NCI-H1092 treated with DMSO at 0.1 percent for 48 hours (cell line): ENCODE measurements around the gene SPOP.
A peak's percentile ranks its signal among the peaks of the same experiment; 100 is the strongest.
"Not testable (repeated sequence)": the region's sequence is repeated elsewhere in the genome, so short reads cannot be mapped to it uniquely, and the experiment has no call there.

ENCODE experiments used
- DNase-seq: peaks from one replicate; lab custom pipeline; 2025; lab: John Stamatoyannopoulos, UW

The SPOP gene

DNA sequence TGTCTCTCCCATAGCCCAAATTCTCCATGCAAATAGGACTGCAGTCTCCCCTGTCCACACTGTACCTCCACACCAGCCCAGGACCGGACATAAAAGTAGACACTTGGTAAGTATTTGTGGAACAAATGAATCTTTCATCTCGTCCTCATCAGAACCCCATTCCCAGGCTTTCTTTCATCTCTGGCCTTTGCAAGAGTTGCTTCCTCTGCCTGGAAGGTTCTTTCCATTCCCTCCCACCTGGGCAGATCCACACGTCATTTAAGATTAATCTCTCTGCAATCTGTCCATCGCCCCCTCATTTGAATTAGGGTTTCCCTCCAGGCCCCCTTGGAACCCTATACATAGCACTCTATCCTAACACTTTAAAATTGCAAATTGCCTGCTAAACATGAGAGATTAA, 106.1 kb downstream of the SPOP start:
- DNase-seq = no peak

DNA sequence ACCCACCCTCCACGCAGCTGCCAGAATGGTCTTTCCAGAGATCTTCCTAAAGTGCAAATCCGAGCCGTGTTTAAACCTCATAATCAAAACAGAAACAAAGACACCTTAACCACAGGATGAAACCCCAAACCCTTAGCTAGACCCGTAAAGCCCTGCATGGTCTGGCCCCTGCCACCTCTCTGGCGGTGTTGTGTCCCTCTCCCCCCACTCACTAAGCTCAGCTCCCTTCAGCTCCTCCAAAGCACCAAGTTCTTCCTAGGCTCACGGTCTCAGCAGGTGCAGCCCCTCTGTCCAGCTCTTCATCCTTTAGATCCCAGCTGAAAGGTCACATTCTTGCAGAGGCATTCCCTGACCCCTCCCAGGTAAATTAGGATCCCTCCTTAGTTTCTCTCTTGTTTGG, 106.6 kb downstream of the SPOP start:
- DNase-seq = no peak

DNA sequence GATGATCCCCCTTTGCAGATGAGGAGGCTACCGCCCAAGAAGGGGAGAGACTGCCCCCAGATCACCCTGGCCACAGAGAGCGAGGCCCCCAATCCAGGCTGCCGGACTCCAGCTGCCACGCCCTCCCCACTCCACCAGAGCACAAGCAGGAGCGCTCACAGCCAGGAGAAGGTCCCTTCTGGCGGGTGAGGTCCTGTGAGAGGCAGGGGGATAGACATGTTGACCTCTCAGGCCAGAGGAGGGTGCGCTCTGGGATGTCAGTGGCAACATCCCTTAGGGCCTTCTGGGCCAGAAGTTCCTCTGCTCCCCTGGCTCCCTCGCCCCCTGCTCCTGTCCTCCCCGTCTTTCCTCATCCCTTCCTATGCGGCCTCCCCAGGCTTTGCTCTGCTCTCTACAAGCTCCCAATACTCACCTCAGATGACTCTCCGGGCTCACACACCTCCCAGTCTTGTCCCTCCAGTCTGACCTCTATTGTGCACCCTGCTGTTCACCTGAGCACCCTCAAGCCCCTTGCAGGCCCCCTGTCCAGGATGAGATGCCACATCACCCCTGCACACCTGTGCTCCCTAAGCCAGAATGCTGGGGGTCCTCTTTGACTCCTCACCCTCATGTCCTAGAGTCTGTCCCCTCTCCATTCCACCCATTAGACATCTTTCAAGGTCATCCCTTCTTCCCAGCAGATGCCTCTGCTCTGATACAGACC, 107.2 kb downstream of the SPOP start:
- no peak for DNase-seq

DNA sequence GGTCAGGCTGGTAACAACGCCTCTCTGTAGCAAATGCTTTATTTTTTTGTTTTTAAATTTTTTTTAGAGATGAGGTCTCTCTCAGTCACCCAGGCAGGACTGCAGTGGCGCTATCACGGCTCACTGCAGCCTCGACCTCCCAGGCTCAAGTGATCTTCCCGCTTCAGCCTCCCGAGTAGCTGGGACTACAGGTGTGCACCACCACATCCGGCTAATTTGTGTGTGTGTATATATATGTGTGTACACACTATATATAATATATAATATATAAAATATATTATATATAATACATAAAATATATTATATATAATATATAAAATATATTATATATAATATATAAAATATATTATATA, 109.2 kb downstream of the SPOP start:
- DNase-seq = peak; percentile 16

DNA sequence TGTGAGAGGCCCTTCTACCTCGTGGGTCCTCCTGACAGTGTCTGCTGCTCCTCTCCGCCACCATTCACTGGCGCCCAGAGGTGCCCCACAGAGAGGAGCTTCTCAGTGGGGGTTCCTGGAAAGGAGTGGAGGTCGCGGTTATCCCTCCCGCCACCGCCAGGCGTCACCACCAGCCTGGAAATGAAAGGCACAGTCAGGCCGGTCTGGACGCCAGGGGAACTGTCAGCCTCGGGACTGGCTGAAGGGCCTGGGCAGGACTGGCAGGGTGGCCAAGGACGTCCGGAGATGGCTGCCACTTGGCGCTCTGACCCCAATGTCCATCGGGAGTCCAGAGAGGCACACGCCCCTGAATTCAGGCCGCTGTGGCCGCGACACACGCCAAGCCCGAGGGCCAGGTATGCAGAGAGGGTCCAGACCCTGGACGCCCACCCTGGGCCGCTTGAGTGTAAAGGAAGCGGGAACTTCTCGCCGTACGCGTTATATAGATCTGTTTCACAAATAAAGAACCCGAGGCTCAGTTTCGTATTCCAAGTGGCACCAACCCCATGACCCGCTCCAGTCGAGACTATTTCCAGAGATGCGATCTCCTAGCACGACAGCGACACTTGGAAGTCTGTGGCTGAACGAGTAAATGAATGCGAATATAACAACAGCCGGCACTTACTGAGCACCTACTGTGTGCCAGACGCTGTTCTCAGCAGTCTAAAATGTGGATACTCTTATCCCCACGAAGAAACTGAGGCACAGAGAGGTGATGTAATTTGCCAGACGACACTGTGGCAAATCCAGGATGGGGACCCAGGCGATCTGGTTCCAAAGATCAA, 109.8 kb downstream of the SPOP start:
- peak; percentile 43 for DNase-seq

DNA sequence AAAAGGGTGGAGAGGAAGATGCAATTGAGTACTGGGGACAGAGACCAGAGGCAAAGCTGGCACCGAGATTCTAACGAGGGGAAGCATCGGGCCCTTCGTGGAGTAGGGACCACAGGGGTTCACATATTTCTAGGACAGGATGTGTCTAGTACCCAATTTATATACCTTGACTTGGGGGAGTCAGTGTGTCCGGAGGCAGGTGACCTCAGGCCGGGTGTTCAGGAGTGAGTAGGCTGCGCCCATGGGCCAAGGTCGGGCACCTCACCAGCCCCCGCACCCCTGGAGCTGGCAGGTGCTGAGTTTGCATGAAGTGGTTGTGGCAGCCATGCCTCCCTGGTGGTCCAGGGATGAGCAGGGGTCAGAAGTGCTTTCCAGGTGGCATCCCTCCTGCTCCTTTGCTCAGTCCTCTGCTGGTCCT, 110.8 kb downstream of the SPOP start:
- no peak for DNase-seq

DNA sequence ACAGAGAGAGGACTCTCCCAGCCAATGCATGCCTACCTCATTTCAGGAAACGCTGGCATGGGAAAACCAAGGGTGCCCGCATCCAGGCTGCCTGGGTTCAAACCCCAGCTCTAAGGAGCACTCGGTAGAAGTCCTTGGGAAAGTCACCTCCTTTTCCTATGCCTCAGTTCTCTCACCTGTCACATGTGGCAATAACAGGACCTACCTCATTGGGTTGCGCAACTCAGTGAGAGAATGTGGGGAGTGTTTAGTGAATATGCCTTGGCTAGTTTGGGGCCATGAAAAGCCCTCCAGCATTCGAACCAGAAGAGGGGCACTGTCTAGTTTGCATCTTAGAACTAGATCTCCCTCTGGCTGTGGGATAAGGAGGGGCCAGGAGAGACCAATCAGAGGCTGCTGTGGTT, 111.2 kb downstream of the SPOP start:
- no peak for DNase-seq

DNA sequence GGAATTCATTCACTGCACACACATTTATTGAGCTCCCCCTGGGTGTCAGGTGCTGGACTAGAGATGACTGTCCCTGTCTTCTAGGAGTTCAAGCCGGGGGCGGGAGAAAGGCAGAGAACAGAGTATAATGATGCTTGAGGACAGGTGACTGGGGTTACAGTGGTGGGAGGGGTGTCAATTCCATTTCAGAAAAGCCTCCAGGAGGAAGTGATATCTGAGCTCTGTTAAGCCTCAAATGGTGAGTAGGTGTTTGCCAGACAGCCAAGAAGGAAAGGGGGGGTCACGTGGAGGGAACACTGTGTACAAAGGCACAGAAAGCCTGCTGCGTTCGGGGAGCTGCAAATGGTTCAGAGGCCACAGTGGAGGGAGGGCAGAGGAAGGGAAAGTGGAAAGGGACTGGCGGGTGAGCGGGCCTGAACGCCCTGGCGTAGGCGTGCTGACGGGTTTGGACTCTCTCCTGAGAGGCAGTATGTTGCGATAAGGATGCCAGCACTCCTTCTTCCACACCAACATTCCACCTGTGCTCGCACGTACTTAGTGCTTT, 111.9 kb downstream of the SPOP start:
- DNase-seq = peak; percentile 32

DNA sequence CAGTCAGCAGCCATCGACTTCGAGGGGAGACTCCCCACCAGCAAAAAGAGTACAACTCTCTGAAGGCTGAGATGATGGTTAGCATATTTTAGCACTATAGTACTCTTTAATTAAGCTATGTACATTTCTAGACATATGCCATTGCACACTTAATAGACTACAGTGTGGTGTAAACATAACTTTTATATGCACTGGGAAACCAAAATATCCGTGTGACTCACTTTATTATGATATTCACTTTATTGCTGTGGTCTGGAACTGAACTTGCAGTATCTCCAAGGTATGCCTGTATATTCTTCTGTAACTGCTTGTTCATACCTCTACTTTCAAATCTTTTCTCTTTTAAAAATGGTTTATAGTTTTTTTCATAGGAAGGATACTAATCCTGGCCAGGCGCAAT, 113.3 kb downstream of the SPOP start:
- DNase-seq = no peak

DNA sequence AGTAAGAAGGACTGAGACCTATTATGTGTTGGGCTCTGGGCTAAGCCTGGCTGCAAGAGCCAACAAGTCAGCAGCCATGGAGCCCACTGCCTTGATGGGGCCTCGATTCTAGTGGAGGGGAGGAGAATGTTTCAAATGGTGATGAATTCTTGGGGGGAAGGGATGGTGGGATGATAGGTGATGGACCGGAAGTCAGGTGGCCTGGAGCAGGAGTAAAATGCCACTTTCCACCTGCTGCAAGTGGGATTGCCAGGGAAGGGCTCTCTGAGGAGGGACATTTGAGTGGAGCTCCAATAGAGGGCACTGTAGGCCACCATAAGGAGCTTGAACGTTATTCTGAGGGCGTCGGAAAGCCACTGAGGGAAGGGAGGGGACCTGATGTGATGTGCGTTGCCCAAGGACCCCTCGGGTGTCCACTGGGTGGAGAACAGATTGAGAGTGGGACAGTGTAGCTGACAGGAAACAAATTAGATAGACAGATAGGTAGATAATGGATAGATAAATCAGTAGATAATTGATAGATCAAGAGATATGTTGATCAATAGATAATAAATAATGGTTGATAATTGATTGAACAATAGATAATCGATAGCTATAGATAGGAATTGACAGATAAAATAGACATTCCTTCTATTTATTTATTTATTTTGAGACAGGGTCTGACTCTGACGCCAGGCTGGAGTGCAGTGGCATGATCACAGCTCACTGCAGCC, 120.4 kb downstream of the SPOP start:
- peak; percentile 56 for DNase-seq

DNA sequence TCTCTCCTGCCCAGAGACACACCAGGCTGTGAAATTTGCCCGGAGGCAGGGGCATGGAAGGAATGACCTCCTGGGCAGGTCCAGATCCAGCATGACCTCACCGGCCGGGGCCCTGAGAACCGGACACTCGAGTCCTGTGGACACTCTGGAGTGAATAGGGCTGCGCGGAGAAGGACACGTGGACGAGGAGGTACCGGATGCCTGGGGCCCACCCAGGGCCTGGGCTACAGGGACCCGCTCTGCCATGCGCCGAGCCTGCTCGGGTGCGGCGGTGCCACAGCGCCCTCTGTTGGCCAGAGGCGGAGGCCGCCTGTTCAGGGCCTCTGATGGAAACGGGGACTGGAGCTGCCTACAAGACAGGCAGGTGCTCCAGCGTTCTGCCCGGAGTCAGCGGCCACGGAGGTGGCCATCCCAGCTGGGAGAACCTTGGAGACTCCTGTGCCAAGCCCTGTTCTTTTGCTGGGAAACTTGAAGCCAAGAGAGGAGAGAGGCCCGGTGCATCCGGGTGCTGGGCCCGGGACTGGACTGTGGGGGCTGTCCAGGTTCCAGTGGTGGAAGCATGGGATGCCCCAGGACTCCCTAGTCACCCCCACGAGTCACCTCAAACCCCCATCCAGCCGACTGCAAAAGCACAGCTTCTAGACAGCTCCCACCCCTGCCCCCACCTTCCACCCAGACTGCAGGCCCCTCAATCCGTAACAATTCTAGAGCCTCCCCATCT, 121.5 kb downstream of the SPOP start:
- DNase-seq = peak; percentile 41

DNA sequence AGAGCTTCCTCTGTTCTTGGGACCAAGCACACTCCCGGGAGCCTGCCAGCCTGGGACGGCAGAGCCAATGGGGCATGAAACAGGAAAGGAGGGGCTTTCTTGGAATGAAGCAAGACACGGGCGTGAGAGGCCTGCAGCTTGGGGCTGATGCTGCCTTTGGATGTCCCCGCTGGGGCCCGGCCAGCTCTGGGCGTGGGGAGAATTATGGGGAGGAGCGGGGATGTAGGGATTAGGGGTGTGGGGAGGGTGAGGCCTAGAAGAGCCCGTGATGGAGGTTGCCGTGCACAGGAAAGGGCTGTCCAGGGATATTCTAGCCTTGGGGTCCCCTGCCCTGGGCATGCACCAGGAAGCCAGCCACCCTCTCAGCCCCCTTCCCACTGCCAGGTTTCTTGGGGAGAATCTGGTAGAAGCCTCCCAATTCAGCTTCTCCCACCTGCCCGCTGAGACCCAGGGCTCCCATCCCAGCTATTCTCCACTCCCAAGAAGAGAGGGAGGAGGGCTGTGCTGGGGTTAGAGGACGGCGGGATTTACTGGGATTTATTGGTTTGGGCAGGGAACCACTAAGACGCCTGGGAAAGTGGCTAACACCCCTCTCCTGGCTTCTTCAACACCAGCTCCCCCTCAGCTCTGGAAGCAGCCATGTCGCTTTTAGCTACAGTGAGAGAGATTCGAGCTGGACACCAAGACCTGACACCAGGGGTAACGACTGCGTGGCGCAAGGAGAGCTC, 122.2 kb downstream of the SPOP start:
- DNase-seq = no peak

DNA sequence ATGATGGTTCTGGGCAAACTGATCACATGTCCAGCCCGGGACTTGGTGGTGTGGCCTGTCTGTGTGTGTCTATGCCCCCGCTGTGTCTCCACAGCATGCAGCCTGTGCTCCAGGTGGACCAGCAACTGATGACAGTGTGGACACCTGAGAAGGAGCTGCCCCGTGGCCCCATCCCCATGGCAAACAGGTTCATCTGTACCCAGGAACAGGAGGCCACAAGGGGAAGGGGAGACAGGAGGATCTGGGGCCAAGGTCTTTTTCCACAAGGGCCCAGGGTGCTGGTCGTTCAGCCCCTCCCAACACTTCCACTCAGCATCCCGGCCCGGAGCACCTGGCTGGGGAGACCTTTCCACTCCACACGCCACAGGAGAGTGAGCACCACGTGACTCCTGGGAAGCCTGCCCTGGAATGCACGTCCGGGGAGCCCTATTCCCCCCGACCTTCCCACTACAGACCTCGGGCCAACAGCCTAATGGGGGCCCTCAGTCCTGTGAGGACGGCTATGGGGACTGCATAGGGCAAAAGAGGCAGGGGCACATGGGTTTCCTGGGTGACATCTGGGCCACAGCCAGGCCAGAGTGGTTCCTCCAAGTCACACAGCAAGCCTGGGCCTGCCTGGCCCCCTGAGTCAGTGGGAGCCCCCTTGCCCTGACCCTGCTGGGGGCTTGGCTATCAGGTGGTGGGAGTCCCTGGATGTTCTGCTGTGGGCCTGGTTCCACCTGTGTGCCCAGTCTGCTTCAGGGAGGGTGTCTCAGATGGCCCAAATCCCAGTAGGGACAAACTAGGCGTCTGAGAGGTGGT, 123.0 kb downstream of the SPOP start:
- DNase-seq = no peak

DNA sequence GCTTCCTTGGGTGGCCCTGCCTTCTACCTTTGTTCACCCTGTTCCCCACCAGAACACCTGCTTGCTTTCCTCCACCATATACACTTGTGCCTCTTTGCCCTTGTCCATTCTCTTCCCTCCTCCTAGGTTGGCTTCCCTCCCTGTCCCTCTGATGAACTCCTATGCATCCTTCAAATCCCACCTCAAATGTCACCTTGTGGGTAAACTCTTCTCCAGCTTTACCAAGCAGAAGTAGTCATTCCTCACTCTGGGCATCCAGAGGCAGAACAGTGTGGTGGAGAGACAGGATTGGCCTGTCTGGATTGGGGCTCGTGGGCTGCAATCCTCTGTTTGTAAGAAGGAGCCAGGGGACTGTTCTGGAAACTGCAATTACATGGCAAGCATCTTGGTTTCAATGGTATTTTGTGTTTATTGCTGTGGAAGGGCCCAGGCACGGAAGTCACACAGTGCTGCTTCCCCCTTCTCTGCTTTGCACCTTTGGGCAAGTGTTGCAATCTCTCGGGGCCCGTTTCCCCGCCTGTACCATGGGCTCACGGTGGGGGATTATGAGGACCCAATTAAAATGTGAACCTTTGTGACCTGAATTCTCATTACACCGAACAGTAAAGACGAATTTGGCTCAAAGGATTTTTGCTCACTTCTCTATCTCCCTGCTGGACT, 124.1 kb downstream of the SPOP start:
- DNase-seq = no peak

DNA sequence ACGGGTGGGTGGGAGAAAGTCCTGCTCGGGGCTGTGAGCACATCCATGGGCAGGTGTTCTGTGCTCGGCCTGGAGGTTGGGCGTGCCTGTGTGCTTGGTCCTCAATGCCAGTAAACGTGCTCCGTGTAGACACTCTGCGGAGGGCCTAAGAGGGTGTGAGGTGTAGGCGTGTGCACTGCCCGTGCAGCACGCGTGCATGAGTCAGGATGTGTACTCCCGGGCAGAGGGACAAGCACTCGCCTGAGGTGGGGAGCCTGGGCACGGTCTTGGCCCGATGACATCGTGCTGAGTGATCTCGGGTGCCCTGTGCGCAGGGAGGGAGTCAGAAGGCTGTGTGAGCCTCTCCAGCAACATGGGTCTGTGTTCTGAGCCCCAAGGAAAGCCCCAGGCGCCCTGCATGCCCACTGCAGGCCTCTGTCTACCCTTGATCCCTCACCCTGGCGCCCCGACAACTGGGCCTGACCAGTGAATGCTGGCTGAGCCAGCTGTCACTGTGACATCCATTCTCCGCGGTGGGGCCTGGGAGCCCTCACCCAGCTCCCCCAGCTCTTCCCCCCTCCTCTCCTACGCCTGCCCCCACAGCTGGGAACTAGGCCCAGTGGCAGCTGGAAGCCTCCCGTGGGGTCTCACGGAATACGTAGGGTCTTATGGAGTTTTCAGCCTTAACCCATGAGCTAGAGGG, 125.7 kb downstream of the SPOP start:
- no peak for DNase-seq

DNA sequence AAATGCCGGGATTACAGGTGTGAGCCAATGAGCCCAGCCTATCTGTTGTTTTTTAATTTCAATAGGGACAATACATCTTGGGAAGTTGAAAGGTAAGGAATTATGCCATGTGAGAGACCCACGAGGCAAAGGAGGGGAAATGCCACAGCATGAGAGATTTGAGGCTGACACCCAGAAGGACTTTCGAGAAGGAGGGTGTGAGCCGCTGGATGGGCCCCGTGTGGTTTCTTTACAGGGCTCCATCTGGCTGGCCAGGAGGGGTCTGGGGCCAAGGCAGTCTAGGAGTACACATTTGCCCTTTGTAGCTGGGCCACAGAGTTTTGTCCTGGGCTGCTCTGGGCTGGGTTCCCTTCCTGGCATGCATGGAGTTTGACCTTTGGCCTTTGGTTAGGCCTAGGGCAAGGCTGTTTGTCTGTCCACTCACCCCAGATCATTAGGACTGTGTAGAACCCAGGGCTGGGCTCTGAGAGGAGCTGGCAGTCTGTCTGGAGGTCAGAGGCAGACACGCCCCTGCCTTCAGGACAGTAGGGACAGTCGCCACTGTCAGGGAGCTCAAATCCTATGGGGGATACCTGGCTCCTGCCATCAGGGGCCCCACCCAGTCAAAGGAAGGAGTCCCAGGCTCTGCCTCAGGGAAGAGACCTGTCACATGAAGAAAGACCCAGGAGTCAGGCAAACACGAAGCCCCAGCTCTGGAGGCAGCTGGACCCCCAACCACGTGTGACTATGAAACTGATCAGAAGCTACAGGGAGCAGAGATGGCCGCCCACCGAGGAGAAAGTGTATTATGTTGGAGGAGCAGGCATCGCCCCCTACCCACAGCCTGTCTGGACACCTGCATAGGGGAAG, 126.5 kb downstream of the SPOP start:
- DNase-seq = no peak

DNA sequence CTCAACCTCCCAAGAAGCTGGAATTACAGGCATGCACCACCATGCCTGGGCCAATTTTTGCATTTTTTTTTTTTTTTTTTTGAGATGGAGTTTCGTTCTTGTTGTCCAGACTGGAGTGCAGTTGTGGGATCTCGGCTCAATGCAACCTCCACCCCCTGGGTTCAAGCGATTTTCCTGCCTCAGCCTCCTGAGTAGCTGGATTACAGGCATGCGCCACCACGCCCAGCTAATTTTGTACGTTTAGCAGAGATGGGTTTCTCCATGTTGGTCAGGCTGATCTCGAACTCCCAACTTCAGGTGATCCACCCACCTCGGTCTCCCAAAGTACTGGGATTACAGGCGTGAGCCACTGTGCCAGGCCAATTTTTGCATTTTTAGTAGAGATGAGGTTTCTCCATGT, 127.1 kb downstream of the SPOP start:
- not testable (repeated sequence) for DNase-seq
